ENCODE measurements around the gene RASGRP1.

- TF ChIP-seq POLR2A (IDR thresholded peaks at IDR 0.05; ENCODE audit: low read length) (no peak), GATA1 (IDR thresholded peaks at IDR 0.05; ENCODE audit: low read depth, low read length) (no peak)
Measured at GRCh38 chr15:38463893-38464292, 100.7 kb downstream of the RASGRP1 start.

Data from erythroblast (primary cell).